B cell (primary cell): Measurements from ENCODE around the gene SLC44A3. TPM values are rescaled to one million over a fixed set of nuclear protein-coding genes. Genes with fewer than 3 reads are reported as not detected.

ENCODE experiments used
- ATAC-seq: fragments of 200-7000 bp; cut with Tn5 transposase; one replicate; pipeline ENCODE4 v1.10.0; 2021; ENCODE audit warnings: low read depth, mild to moderate bottlenecking, moderate number of reproducible peaks, moderate library complexity
- CTCF ChIA-PET: fragments of 350-600 bp; sonication (Branson Sonifier 250); formaldehyde crosslinking; loops from one replicate; lab custom pipeline; 2021; ENCODE audit warnings: antibody characterized with exemption, inconsistent platforms; lab: Charles Lee
- POLR2A ChIA-PET: fragments of 350-600 bp; sonication (Branson Sonifier 250); formaldehyde crosslinking; loops from one replicate; lab custom pipeline; 2021; ENCODE audit warnings: antibody characterized with exemption; lab: Charles Lee
- DNase-seq: peaks from one replicate; pipeline ENCODE4 v3.0.0; 2013
- H2AFZ ChIP-seq: 2 replicates; pipeline ENCODE4 v1.6.1; 2012; ENCODE audit warnings: mild to moderate bottlenecking, low read depth, low read length; ENCODE audit not compliant: insufficient read depth, poor library complexity, severe bottlenecking
- H3K27ac ChIP-seq, 2 donors: 1 replicate in 1 of 2; 2 replicates in 1 of 2; pipeline ENCODE4 v1.5.1; 2012 to 2013; ENCODE audit warnings: low read length in 2 of 2, mild to moderate bottlenecking in 2 of 2, moderate library complexity in 1 of 2
- H3K27me3 ChIP-seq, 4 experiments: fragments of 200-600 bp in 1 of 4; sonication (generic) in 1 of 4; replicated peaks in 1 of 4; 1 replicate in 2 of 4; 2 replicates in 2 of 4; pipeline versions ENCODE4 v1.6.1 to v1.7.0; 2013 to 2016; ENCODE audit warnings: low read length in 3 of 4, mild to moderate bottlenecking in 2 of 4, mixed read lengths in 1 of 4, moderate library complexity in 1 of 4; ENCODE audit not compliant: insufficient read depth in 4 of 4, control insufficient read depth in 3 of 4; ENCODE audit errors: control extremely low read depth in 1 of 4
- H3K36me3 ChIP-seq, 2 experiments: replicated peaks in 1 of 2; 1 replicate in 1 of 2; 2 replicates in 1 of 2; pipeline versions ENCODE4 v1.6.1 to v1.7.1; 2013; ENCODE audit warnings: low read length in 1 of 2; ENCODE audit not compliant: insufficient read depth in 2 of 2, control insufficient read depth in 1 of 2; ENCODE audit errors: control extremely low read depth in 1 of 2, extremely low read depth in 1 of 2
- H3K4me1 ChIP-seq, 2 donors: fragments of 200-600 bp in 1 of 2; sonication (generic) in 1 of 2; 1 replicate in 1 of 2; 2 replicates in 1 of 2; pipeline versions ENCODE4 v1.5.1 to v1.6.1; 2013 to 2017; ENCODE audit warnings: low read length in 2 of 2; ENCODE audit not compliant: control insufficient read depth in 2 of 2, insufficient read depth in 2 of 2
- H3K4me2 ChIP-seq: replicated peaks from 2 replicates; pipeline ENCODE3; 2012; ENCODE audit warnings: mild to moderate bottlenecking, low read depth, low read length; ENCODE audit not compliant: poor library complexity, severe bottlenecking
- H3K4me3 ChIP-seq, 5 experiments: fragments of 200-600 bp in 1 of 5; sonication (generic) in 1 of 5; 1 replicate in 3 of 5; 2 replicates in 2 of 5; pipeline versions ENCODE4 v1.5.1 to v1.7.0; 2011 to 2016; ENCODE audit warnings: low read length in 4 of 5, mild to moderate bottlenecking in 4 of 5, low read depth in 2 of 5, control low read depth in 1 of 5, moderate library complexity in 1 of 5; ENCODE audit not compliant: insufficient read depth in 1 of 5; ENCODE audit errors: control extremely low read depth in 1 of 5, extremely low read depth in 1 of 5
- H3K79me2 ChIP-seq: fragments of 200-600 bp; sonication (generic); one replicate; pipeline ENCODE4 v1.6.0; 2016; ENCODE audit warnings: low read length; ENCODE audit not compliant: control insufficient read depth, insufficient read depth
- H3K9ac ChIP-seq: fragments of 200-600 bp; sonication (generic); 2 replicates; pipeline ENCODE4 v1.6.1; 2017; ENCODE audit warnings: mild to moderate bottlenecking, low read length, moderate library complexity
- H3K9me3 ChIP-seq, 3 donors: one replicate each; pipeline versions ENCODE4 v1.6.1 to v1.7.1; 2013; ENCODE audit warnings: low read length in 2 of 3; ENCODE audit not compliant: control insufficient read depth in 2 of 3, insufficient read depth in 1 of 3; ENCODE audit errors: control extremely low read depth in 1 of 3
- H4K20me1 ChIP-seq: 2 replicates; pipeline ENCODE4 v1.6.0; 2012; ENCODE audit warnings: mild to moderate bottlenecking, low read length; ENCODE audit not compliant: insufficient read depth, control insufficient read depth, poor library complexity, severe bottlenecking
- H3K27ac Mint-ChIP-seq: one replicate; pipeline ENCODE4 v1.8.0; 2021; ENCODE audit warnings: mixed read lengths
- H3K27me3 Mint-ChIP-seq: one replicate; pipeline ENCODE4 v1.8.0; 2021; ENCODE audit warnings: mixed read lengths
- H3K4me1 Mint-ChIP-seq: one replicate; pipeline ENCODE4 v1.8.0; 2021; ENCODE audit warnings: mixed read lengths
- H3K4me3 Mint-ChIP-seq: one replicate; pipeline ENCODE4 v1.8.0; 2021; ENCODE audit warnings: mixed read lengths
- H3K9me3 Mint-ChIP-seq: one replicate; pipeline ENCODE4 v1.8.0; 2022; ENCODE audit warnings: mixed read lengths; ENCODE audit not compliant: insufficient read depth
- EZH2 ChIP-seq: IDR thresholded peaks from 2 replicates; pipeline ENCODE4 v1.6.1; 2012; ENCODE audit warnings: borderline replicate concordance, low read depth, mild to moderate bottlenecking, moderate library complexity, low read length; ENCODE audit not compliant: insufficient read depth, poor library complexity, severe bottlenecking
- WGBS: methylation state at CpG from one replicate; pipeline ENCODE4 v1.1.5; 2013; ENCODE audit warnings: missing lambda C conversion rate; ENCODE audit not compliant: insufficient coverage; 5-methylcytosine and 5-hydroxymethylcytosine counted together
- intact Hi-C: fragments of 100-400 bp; cut with micrococcal nuclease; formaldehyde crosslinking; loops from one replicate; pipeline ENCODE4 v1.10.0; 2022
- polyA plus RNA-seq: library from polyadenylated mRNA; depleted of rRNA; stranded (reverse); fragments of >200 nt; gene quantifications from 2 replicates; pipeline ENCODE4 v1.2.3, GENCODE V29; 2012
- total RNA-seq, 2 donors: library from RNA; stranded (reverse); fragments of 120-200 nt in 1 of 2; gene quantifications; 1 replicate in 1 of 2; 2 replicates in 1 of 2; pipeline versions ENCODE4 v1.2.3 to v1.2.4, GENCODE V29; 2013 to 2022
- TF ChIP-seq, protein P1 (sequence below): fragments of 200-600 bp; IDR thresholded peaks from one replicate; pipeline ENCODE4 v1.8.0; 2022; ENCODE audit warnings: antibody characterized with exemption, mild to moderate bottlenecking

Gene SLC44A3
- total and polyA plus RNA-seq, 2 donors (not counting 1 experiment from before 2014, with no cell fraction given): not detected

DNA sequence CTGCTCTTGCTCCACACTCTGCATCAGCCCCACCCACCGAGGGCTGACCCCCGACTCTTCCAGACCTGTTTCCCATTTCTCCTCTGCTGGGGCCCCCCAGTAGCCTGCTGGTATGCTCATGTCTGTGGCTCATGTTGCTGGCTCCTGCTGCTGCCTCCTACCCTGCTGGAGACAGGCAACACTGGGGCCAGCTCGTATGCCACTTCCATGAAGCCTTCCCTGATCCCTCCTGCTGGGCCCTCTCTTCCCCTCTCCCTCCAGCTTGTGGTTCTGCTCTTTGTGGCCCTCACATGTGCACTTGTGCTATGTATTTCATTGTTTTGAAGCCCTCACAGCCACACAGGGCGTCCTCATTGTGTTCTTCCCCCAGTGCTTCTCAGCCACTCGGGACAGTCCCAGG is 66.2 kb downstream of the SLC44A3 start:
- DNase-seq: no peak
- Histone ChIP-seq H3K27me3 (no peaks in the 10 kb centered on the region), H3K79me2 (no peaks in the 10 kb centered on the region), H4K20me1 (no peaks in the 10 kb centered on the region), H3K9me3 (no peaks in the 10 kb centered on the region), H3K4me2 (no peak overlapping the region), H3K4me3 (no peak overlapping the region), H3K9ac (no peak overlapping the region), H3K27ac (no peak overlapping the region), H3K36me3 (no peaks in the 10 kb centered on the region), H2AFZ (no peak overlapping the region), H3K4me1 (peaks cover 0 to 4% of the 10 kb centered on the region in 2 donors)
- 87% methylated on average over 4 of the region's 5 CpGs for WGBS
- no peak for TF ChIP-seq EZH2
- TF ChIP-seq, protein P1, sequence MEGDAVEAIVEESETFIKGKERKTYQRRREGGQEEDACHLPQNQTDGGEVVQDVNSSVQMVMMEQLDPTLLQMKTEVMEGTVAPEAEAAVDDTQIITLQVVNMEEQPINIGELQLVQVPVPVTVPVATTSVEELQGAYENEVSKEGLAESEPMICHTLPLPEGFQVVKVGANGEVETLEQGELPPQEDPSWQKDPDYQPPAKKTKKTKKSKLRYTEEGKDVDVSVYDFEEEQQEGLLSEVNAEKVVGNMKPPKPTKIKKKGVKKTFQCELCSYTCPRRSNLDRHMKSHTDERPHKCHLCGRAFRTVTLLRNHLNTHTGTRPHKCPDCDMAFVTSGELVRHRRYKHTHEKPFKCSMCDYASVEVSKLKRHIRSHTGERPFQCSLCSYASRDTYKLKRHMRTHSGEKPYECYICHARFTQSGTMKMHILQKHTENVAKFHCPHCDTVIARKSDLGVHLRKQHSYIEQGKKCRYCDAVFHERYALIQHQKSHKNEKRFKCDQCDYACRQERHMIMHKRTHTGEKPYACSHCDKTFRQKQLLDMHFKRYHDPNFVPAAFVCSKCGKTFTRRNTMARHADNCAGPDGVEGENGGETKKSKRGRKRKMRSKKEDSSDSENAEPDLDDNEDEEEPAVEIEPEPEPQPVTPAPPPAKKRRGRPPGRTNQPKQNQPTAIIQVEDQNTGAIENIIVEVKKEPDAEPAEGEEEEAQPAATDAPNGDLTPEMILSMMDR: no peak
- H3K27me3 Mint-ChIP-seq: no peaks in the 10 kb centered on the region
- H3K4me1 Mint-ChIP-seq: peaks cover 9% of the 10 kb centered on the region
- H3K9me3 Mint-ChIP-seq: no peaks in the 10 kb centered on the region
- H3K27ac Mint-ChIP-seq: no peak overlapping the region
- ChIA-PET POLR2A (no interaction called here), CTCF (no interaction called here)
- H3K4me3 Mint-ChIP-seq: no peak overlapping the region
- intact Hi-C loops: no loop called here
- no peak for ATAC-seq

DNA sequence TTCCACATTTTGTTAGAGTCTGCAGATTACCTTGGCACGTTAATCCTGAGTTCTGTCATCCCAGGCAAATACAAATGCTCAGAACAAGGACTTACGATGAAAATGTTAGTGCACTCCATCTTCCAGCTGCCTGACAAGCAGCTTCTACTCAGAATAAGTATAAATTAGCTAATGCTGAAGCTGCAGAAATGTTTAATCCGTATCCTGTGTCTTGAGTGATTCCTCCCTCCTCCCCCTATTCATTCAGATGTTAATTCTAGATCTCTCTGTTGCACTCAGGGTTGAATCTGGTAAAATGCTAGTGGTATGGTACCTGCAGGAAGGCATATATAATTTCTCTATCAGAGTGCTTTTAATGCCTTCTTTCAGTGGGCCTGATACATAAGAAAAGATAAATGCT is 66.9 kb downstream of the SLC44A3 start:
- no peak overlapping the region for H3K27ac ChIP-seq
- ChIA-PET CTCF (no interaction called here), POLR2A (no interaction called here)
- H3K27me3 ChIP-seq: no peaks in the 10 kb centered on the region
- no CpG with 5 or more reads among the region's 3 CpGs for WGBS
- no peaks in the 10 kb centered on the region for H3K79me2 ChIP-seq
- H2AFZ ChIP-seq: no peak overlapping the region
- ATAC-seq (no peak), DNase-seq (no peak)
- intact Hi-C loops: no loop called here
- TF ChIP-seq, protein P1: no peak
- TF ChIP-seq EZH2: no peak
- Mint-ChIP-seq H3K4me1 (peaks cover 9% of the 10 kb centered on the region), H3K27ac (no peak overlapping the region), H3K4me3 (no peak overlapping the region), H3K9me3 (no peaks in the 10 kb centered on the region), H3K27me3 (no peaks in the 10 kb centered on the region)
- H3K4me3 ChIP-seq: no peak overlapping the region
- no peak overlapping the region for H3K4me2 ChIP-seq
- H4K20me1 ChIP-seq: no peaks in the 10 kb centered on the region
- peaks cover 0 to 4% of the 10 kb centered on the region in 2 donors for H3K4me1 ChIP-seq
- H3K9ac ChIP-seq: no peak overlapping the region
- H3K9me3 ChIP-seq: no peaks in the 10 kb centered on the region
- no peaks in the 10 kb centered on the region for H3K36me3 ChIP-seq
